ENCODE data around the gene CHRD. TPM values are rescaled to one million over a fixed set of nuclear protein-coding genes. Genes with fewer than 3 reads are reported as not detected.

Gene CHRD
- total and polyA plus RNA-seq, 4 experiments from 2014 or later, result not detected

GRCh38 chr3:184335661-184336546 lies 44.0 kb upstream of the CHRD start:
- DNase-seq, result peak; percentile 84 to 89 (median 87)
- peaks cover 20% of the 10 kb centered on the region for H3K4me1 ChIP-seq (ENCODE audit: insufficient read depth, low read length)
- peaks cover 33 to 45% of the 10 kb centered on the region in 2 donors for H3K36me3 Mint-ChIP-seq
- no peaks in the 10 kb centered on the region for H3K27me3 ChIP-seq (ENCODE audit: insufficient read depth, low read length)
- H3K9me3 Mint-ChIP-seq, result no peaks in the 10 kb centered on the region
- H3K36me3 ChIP-seq (ENCODE audit: insufficient read depth, low read length), result peaks cover 30% of the 10 kb centered on the region
- H3K27me3 Mint-ChIP-seq, result no peaks in the 10 kb centered on the region
- ChIA-PET POLR2A (ENCODE audit: partially characterized antibody) (interaction anchor here (0.7 to 2.7 kb wide), 4 partner anchors 20 to 36 kb away, joined by 3 to 10 read pairs (median 4); partner anchors contain the start of genes CLCN2, POLR2H and PSMD2), CTCF (ENCODE audit: partially characterized antibody) (no interaction called here)
- peak overlapping the region; percentile 92 for H3K27ac ChIP-seq (ENCODE audit: low read depth, low read length)
- intact Hi-C loops (cut with micrococcal nuclease), result loop anchor here (1.0 to 2.0 kb wide), 3 partner anchors 21 to 37 kb away; partner anchors contain the start of gene PSMD2
- H3K9me3 ChIP-seq (ENCODE audit: control insufficient read depth in 1 of 2, low read length in 2 of 2), result no peaks in the 10 kb centered on the region
- peak overlapping the region; percentile 87 to 92 (median 90) for H3K4me3 Mint-ChIP-seq
- peak overlapping the region; percentile 53 to 69 for H3K4me3 ChIP-seq (ENCODE audit: low read length in 2 of 2)
- peak overlapping the region; percentile 94 to 99 (median 98) for H3K27ac Mint-ChIP-seq
- peaks cover 23 to 47% (median 30%) of the 10 kb centered on the region in 4 donors for H3K4me1 Mint-ChIP-seq

GRCh38 chr3:184336547-184337398 lies 43.1 kb upstream of the CHRD start:
- POLR2A ChIA-PET (ENCODE audit: partially characterized antibody), result interaction anchor here (1.0 to 2.7 kb wide), 6 partner anchors 10 to 37 kb away, joined by 3 to 10 read pairs (median 3); partner anchors contain the start of genes CLCN2, POLR2H and PSMD2
- DNase-seq, result peak in 1 of 5 donors; percentile 27

GRCh38 chr3:184337399-184337714 lies 42.5 kb upstream of the CHRD start, which contains the start of gene FAM131A:
FAM131A (plus strand) TSS chr3:184337600; CDS start chr3:184337631, 31 bp downstream.
- peak within 1 kb of the TSS; percentile 53 to 69 for H3K4me3 ChIP-seq (ENCODE audit: low read length in 2 of 2)
- ChIA-PET POLR2A (ENCODE audit: partially characterized antibody) (interaction anchor here (1.0 to 2.7 kb wide), 6 partner anchors 11 to 38 kb away, joined by 3 to 10 read pairs (median 3); partner anchors contain the start of genes CLCN2, POLR2H and PSMD2), CTCF (ENCODE audit: partially characterized antibody) (interaction anchor here (1.1 kb wide), 1 partner anchor 17 kb away, joined by 3 read pairs; no protein-coding TSS in a partner anchor)
- intact Hi-C loops (cut with micrococcal nuclease), result no loop called here
- H3K36me3 ChIP-seq (ENCODE audit: insufficient read depth, low read length), result peaks cover 16% of the 10 kb centered on the region
- peak within 1 kb of the TSS; percentile 90 to 99 (median 94) for H3K27ac Mint-ChIP-seq
- peaks cover 20% of the 10 kb centered on the region for H3K4me1 ChIP-seq (ENCODE audit: insufficient read depth, low read length)
- peak within 1 kb of the TSS; percentile 92 for H3K27ac ChIP-seq (ENCODE audit: low read depth, low read length)
- peak within 1 kb of the TSS; percentile 87 to 92 (median 90) for H3K4me3 Mint-ChIP-seq
- no peaks in the 10 kb centered on the region for H3K9me3 ChIP-seq (ENCODE audit: control insufficient read depth in 1 of 2, low read length in 2 of 2)
- H3K27me3 ChIP-seq (ENCODE audit: insufficient read depth, low read length), result no peaks in the 10 kb centered on the region
- peaks cover 24 to 55% (median 30%) of the 10 kb centered on the region in 4 donors for H3K4me1 Mint-ChIP-seq
- no peaks in the 10 kb centered on the region for H3K9me3 Mint-ChIP-seq
- no peaks in the 10 kb centered on the region for H3K27me3 Mint-ChIP-seq
- no peak for DNase-seq
- peaks cover 19 to 32% of the 10 kb centered on the region in 2 donors for H3K36me3 Mint-ChIP-seq

More at GRCh38 chr3:184336547-184337398, 43.1 kb upstream of the CHRD start:
- H3K27ac Mint-ChIP-seq, result peak overlapping the region; percentile 90 to 99 (median 94)
- H3K9me3 Mint-ChIP-seq, result no peaks in the 10 kb centered on the region
- no peaks in the 10 kb centered on the region for H3K9me3 ChIP-seq (ENCODE audit: control insufficient read depth in 1 of 2, low read length in 2 of 2)
- peaks cover 25 to 38% of the 10 kb centered on the region in 2 donors for H3K36me3 Mint-ChIP-seq
- no peaks in the 10 kb centered on the region for H3K27me3 Mint-ChIP-seq
- CTCF ChIA-PET (ENCODE audit: partially characterized antibody), result interaction anchor here (1.1 kb wide), 1 partner anchor 17 kb away, joined by 3 read pairs; no protein-coding TSS in a partner anchor
- H3K27me3 ChIP-seq (ENCODE audit: insufficient read depth, low read length), result no peaks in the 10 kb centered on the region
- intact Hi-C loops (cut with micrococcal nuclease), result no loop called here
- peaks cover 22% of the 10 kb centered on the region for H3K36me3 ChIP-seq (ENCODE audit: insufficient read depth, low read length)
- peaks cover 20% of the 10 kb centered on the region for H3K4me1 ChIP-seq (ENCODE audit: insufficient read depth, low read length)
- H3K4me3 ChIP-seq (ENCODE audit: low read length in 2 of 2), result peak overlapping the region; percentile 53 to 69
- peaks cover 24 to 55% (median 30%) of the 10 kb centered on the region in 4 donors for H3K4me1 Mint-ChIP-seq
- peak overlapping the region; percentile 92 for H3K27ac ChIP-seq (ENCODE audit: low read depth, low read length)
- H3K4me3 Mint-ChIP-seq, result peak overlapping the region; percentile 87 to 92 (median 90)

DNA sequence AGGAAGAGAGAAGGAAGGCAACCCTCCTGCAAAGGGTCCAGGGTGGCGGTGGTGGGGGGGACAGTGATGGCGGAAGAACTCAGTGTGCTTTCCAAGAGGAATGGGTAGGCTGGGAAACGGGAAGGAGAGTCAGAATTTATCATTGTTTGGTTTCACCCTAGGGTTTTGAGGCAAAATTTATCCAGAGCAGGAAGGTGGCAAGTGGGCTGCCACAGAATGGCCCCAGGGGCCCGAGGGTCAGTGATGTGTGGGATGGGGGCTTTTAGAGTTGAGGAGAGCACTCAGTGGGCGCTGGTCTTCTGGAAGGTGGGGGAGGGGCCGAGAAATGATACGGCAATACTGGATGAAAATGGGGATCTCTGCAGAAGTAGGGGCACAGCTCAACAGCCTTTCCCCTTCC lies 41.9 kb upstream of the CHRD start:
- H3K4me3 Mint-ChIP-seq, result peak overlapping the region; percentile 10 to 89 (median 42)
- no peaks in the 10 kb centered on the region for H3K9me3 Mint-ChIP-seq
- DNase-seq, result no peak
- intact Hi-C loops (cut with micrococcal nuclease), result no loop called here
- Histone ChIP-seq H3K27me3 (ENCODE audit: insufficient read depth, low read length) (no peaks in the 10 kb centered on the region), H3K4me3 (ENCODE audit: low read length in 2 of 2) (no peak overlapping the region), H3K9me3 (ENCODE audit: control insufficient read depth in 1 of 2, low read length in 2 of 2) (no peaks in the 10 kb centered on the region), H3K4me1 (ENCODE audit: insufficient read depth, low read length) (peaks cover 20% of the 10 kb centered on the region), H3K27ac (ENCODE audit: low read depth, low read length) (no peak overlapping the region), H3K36me3 (ENCODE audit: insufficient read depth, low read length) (peaks cover 13% of the 10 kb centered on the region)
- no peaks in the 10 kb centered on the region for H3K27me3 Mint-ChIP-seq
- peak overlapping the region; percentile 4 to 99 (median 57) for H3K27ac Mint-ChIP-seq
- CTCF ChIA-PET (ENCODE audit: partially characterized antibody), result interaction anchor here (1.0 to 1.5 kb wide), 3 partner anchors 16 to 202 kb away, joined by 3 to 5 read pairs (median 3); no protein-coding TSS in a partner anchor
- H3K36me3 Mint-ChIP-seq, result peaks cover 16 to 29% of the 10 kb centered on the region in 2 donors
- H3K4me1 Mint-ChIP-seq, result peaks cover 22 to 55% (median 26%) of the 10 kb centered on the region in 4 donors
- POLR2A ChIA-PET (ENCODE audit: partially characterized antibody), result interaction anchor here (1.1 to 2.7 kb wide), 4 partner anchors 11 to 25 kb away, joined by 3 to 10 read pairs (median 3); partner anchors contain the start of genes CLCN2 and POLR2H

- H3K4me3 ChIP-seq (ENCODE audit: low read length in 2 of 2), result no peak overlapping the region
- peaks cover 13 to 27% of the 10 kb centered on the region in 2 donors for H3K36me3 Mint-ChIP-seq
- ChIA-PET CTCF (ENCODE audit: partially characterized antibody) (interaction anchor here (1.0 to 1.5 kb wide), 3 partner anchors 36 to 202 kb away, joined by 3 to 5 read pairs (median 3); no protein-coding TSS in a partner anchor), POLR2A (ENCODE audit: partially characterized antibody) (interaction anchor here (1.0 to 2.7 kb wide), 2 partner anchors 23 to 24 kb away, joined by 3 to 10 read pairs; partner anchors contain the start of genes CLCN2 and POLR2H)
- intact Hi-C loops (cut with micrococcal nuclease), result no loop called here
- peak in 2 of 5 donors; percentile 11 to 52 for DNase-seq
- no peaks in the 10 kb centered on the region for H3K27me3 Mint-ChIP-seq
- H3K4me1 ChIP-seq (ENCODE audit: insufficient read depth, low read length), result peaks cover 20% of the 10 kb centered on the region
- no peak overlapping the region for H3K27ac ChIP-seq (ENCODE audit: low read depth, low read length)
- no peaks in the 10 kb centered on the region for H3K27me3 ChIP-seq (ENCODE audit: insufficient read depth, low read length)
- no peaks in the 10 kb centered on the region for H3K9me3 Mint-ChIP-seq
- peaks cover 22 to 53% (median 26%) of the 10 kb centered on the region in 4 donors for H3K4me1 Mint-ChIP-seq
- peak overlapping the region in 3 of 8 donors; percentile 22 to 47 (median 41) for H3K4me3 Mint-ChIP-seq
- peak overlapping the region in 1 of 7 donors; percentile 22 for H3K27ac Mint-ChIP-seq
- H3K9me3 ChIP-seq (ENCODE audit: control insufficient read depth in 1 of 2, low read length in 2 of 2), result no peaks in the 10 kb centered on the region
- peaks cover 7% of the 10 kb centered on the region for H3K36me3 ChIP-seq (ENCODE audit: insufficient read depth, low read length)
These were observed 41.3 kb upstream of the CHRD start for GRCh38 chr3:184338511-184338945.

DNA sequence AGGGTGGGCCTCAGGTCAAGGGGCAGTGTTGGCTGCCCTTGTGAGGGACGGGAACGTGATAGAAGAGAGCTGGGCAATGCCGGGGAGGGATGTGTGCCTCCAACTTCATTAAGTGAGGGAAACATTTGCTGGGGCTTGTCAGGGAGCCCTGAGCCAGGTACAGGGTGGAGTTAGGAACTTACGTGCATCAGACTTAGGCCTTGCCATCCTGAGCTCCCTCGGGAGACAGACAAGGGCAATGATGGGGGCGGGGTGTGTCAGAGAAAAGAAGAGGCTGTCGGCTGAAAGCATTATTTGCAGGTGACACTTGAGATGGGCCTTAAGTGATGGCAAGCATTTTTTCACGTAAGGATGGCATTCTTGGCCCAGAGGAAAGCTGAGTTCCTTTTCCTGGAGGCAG lies 40.9 kb upstream of the CHRD start:
- H3K27me3 Mint-ChIP-seq, result no peaks in the 10 kb centered on the region
- no peaks in the 10 kb centered on the region for H3K9me3 Mint-ChIP-seq
- ChIA-PET POLR2A (ENCODE audit: partially characterized antibody) (interaction anchor here (1.0 kb wide), 1 partner anchor 24 kb away, joined by 3 read pairs; no protein-coding TSS in a partner anchor), CTCF (ENCODE audit: partially characterized antibody) (interaction anchor here (1.0 to 1.5 kb wide), 3 partner anchors 37 to 201 kb away, joined by 3 to 5 read pairs (median 3); no protein-coding TSS in a partner anchor)
- no peak for DNase-seq
- Histone ChIP-seq H3K9me3 (ENCODE audit: control insufficient read depth in 1 of 2, low read length in 2 of 2) (no peaks in the 10 kb centered on the region), H3K27me3 (ENCODE audit: insufficient read depth, low read length) (no peaks in the 10 kb centered on the region), H3K36me3 (ENCODE audit: insufficient read depth, low read length) (peaks cover 3% of the 10 kb centered on the region), H3K4me1 (ENCODE audit: insufficient read depth, low read length) (peaks cover 20% of the 10 kb centered on the region), H3K27ac (ENCODE audit: low read depth, low read length) (no peak overlapping the region), H3K4me3 (ENCODE audit: low read length in 2 of 2) (no peak overlapping the region)
- peak overlapping the region in 2 of 7 donors; percentile 9 to 43 for H3K27ac Mint-ChIP-seq
- peaks cover 22 to 48% (median 26%) of the 10 kb centered on the region in 4 donors for H3K4me1 Mint-ChIP-seq
- H3K36me3 Mint-ChIP-seq, result peaks cover 11 to 22% of the 10 kb centered on the region in 2 donors
- intact Hi-C loops (cut with micrococcal nuclease), result no loop called here
- H3K4me3 Mint-ChIP-seq, result peak overlapping the region in 1 of 8 donors; percentile 51

Data from CD4-positive, alpha-beta memory T cell (primary cell).